Endothelial cell of umbilical vein (primary cell): ENCODE measurements around the gene CARHSP1. TPM values are rescaled to one million over a fixed set of nuclear protein-coding genes. Genes with fewer than 3 reads are reported as not detected.

Source experiments
- BruUV-seq: library from RNA; stranded (reverse); fragments of 400-500 nt; replicated peaks from 2 replicates; lab custom pipeline; 2021; lab: Mats Ljungman, UMichigan
- CTCF ChIA-PET: fragments of 300-600, 350-600 bp; sonication (Branson Sonifier 250); formaldehyde crosslinking; loops from one replicate; lab custom pipeline; 2021; ENCODE audit warnings: antibody characterized with exemption, inconsistent platforms; lab: Charles Lee
- POLR2A ChIA-PET: fragments of 300-600, 350-600 bp; sonication (Branson Sonifier 250); formaldehyde crosslinking; loops from one replicate; lab custom pipeline; 2021; ENCODE audit warnings: antibody characterized with exemption, inconsistent platforms; lab: Charles Lee
- DNase-seq: peaks from one replicate; pipeline ENCODE4 v3.0.0-alpha.2; 2011; ENCODE audit warnings: low read depth, low spot score
- FAIRE-seq: peaks from 2 replicates; lab custom pipeline; 2011; peaks lifted over from hg19 to GRCh38; lab: Jason Lieb, UNC
- H2AFZ ChIP-seq: 2 replicates; pipeline ENCODE4 v1.6.0; 2012; ENCODE audit warnings: low read depth, low read length, control low read depth, inconsistent platforms
- H3K27ac ChIP-seq: 2 replicates; pipeline ENCODE4 v1.5.1; 2011; ENCODE audit warnings: low read depth, mild to moderate bottlenecking, control low read depth, low read length, moderate library complexity; ENCODE audit not compliant: insufficient read depth
- H3K27me3 ChIP-seq, 2 experiments: 2 replicates each; pipeline versions ENCODE4 v1.6.0 to v1.6.1; 2011; ENCODE audit warnings: low read length in 2 of 2, mixed read lengths in 1 of 2; ENCODE audit not compliant: control insufficient read depth in 2 of 2, insufficient read depth in 2 of 2
- H3K36me3 ChIP-seq, 2 experiments: 2 replicates in 1 of 2; 3 replicates in 1 of 2; pipeline ENCODE4 v1.5.1; 2011; ENCODE audit warnings: low read length in 2 of 2, mild to moderate bottlenecking in 1 of 2, moderate library complexity in 1 of 2; ENCODE audit not compliant: control insufficient read depth in 2 of 2, insufficient read depth in 2 of 2; ENCODE audit errors: extremely low read depth in 1 of 2
- H3K4me1 ChIP-seq: 3 replicates; pipeline ENCODE4 v1.5.1; 2011; ENCODE audit warnings: mild to moderate bottlenecking, low read length; ENCODE audit not compliant: control insufficient read depth, insufficient read depth; ENCODE audit errors: extremely low read depth
- H3K4me2 ChIP-seq: 2 replicates; pipeline ENCODE4 v1.6.1; 2011; ENCODE audit warnings: low read length, control low read depth, mixed read lengths; ENCODE audit not compliant: insufficient read depth
- H3K4me3 ChIP-seq, 3 experiments: fragments of 200-600 bp in 1 of 3; sonication (generic), shearing (Covaris generic) in 1 of 3; replicated peaks in 1 of 3; 2 replicates each; pipeline ENCODE4 v1.5.1; 2011 to 2016; ENCODE audit warnings: control low read depth in 3 of 3, low read length in 3 of 3, mild to moderate bottlenecking in 2 of 3, inconsistent platforms in 1 of 3, low read depth in 1 of 3, moderate library complexity in 1 of 3; ENCODE audit not compliant: insufficient read depth in 1 of 3
- H3K79me2 ChIP-seq: 2 replicates; pipeline ENCODE4 v1.6.0; 2012; ENCODE audit warnings: low read length, inconsistent platforms; ENCODE audit not compliant: control insufficient read depth, insufficient read depth
- H3K9ac ChIP-seq: replicated peaks from 2 replicates; pipeline ENCODE3; 2011; ENCODE audit warnings: low read length, control low read depth; ENCODE audit not compliant: insufficient read depth; ENCODE audit errors: extremely low read depth
- H3K9me1 ChIP-seq: replicated peaks from 3 replicates; pipeline ENCODE4 v1.6.0; 2011; ENCODE audit warnings: mild to moderate bottlenecking, low read length; ENCODE audit not compliant: control insufficient read depth, insufficient read depth; ENCODE audit errors: extremely low read depth
- H3K9me3 ChIP-seq: replicated peaks from 2 replicates; pipeline ENCODE4 v1.5.1; 2012; ENCODE audit warnings: low read length, inconsistent platforms; ENCODE audit not compliant: control insufficient read depth, insufficient read depth
- H4K20me1 ChIP-seq: replicated peaks from 2 replicates; pipeline ENCODE3; 2011; ENCODE audit warnings: mild to moderate bottlenecking, low read length; ENCODE audit not compliant: control insufficient read depth, insufficient read depth; ENCODE audit errors: extremely low read depth
- CTCF ChIP-seq, 2 donors: IDR thresholded peaks; 1 replicate in 1 of 2; 2 replicates in 1 of 2; pipeline ENCODE4 v1.5.1; 2011; ENCODE audit warnings: low read length in 2 of 2, mild to moderate bottlenecking in 2 of 2, moderate library complexity in 2 of 2, control low read depth in 1 of 2, inconsistent platforms in 1 of 2, low read depth in 1 of 2; ENCODE audit not compliant: insufficient read depth in 1 of 2; ENCODE audit errors: extremely low read depth in 1 of 2
- EZH2 ChIP-seq: IDR thresholded peaks from 2 replicates; pipeline ENCODE4 v1.6.1; 2012; ENCODE audit warnings: borderline replicate concordance, low read depth, mild to moderate bottlenecking, moderate library complexity, low read length, inconsistent platforms; ENCODE audit not compliant: severe bottlenecking
- FOS ChIP-seq: IDR thresholded peaks from 2 replicates; pipeline ENCODE4 v1.6.1; 2011; ENCODE audit warnings: mild to moderate bottlenecking, low read length, moderate library complexity, borderline replicate concordance; ENCODE audit not compliant: insufficient read depth
- GATA2 ChIP-seq: IDR thresholded peaks from 2 replicates; pipeline ENCODE4 v1.7.0; 2011; ENCODE audit warnings: low read depth, mild to moderate bottlenecking, moderate library complexity, mixed read lengths, low read length; ENCODE audit not compliant: insufficient read length, insufficient read depth
- JUN ChIP-seq: IDR thresholded peaks from 2 replicates; pipeline ENCODE4 v1.6.1; 2011; ENCODE audit warnings: borderline replicate concordance, low read depth; ENCODE audit not compliant: insufficient read length, insufficient read depth
- MAX ChIP-seq: IDR thresholded peaks from 2 replicates; pipeline ENCODE4 v1.6.1; 2011; ENCODE audit not compliant: insufficient read depth, insufficient read length
- MYC ChIP-seq: IDR thresholded peaks from one replicate; pipeline ENCODE4 v1.6.1; 2011; ENCODE audit warnings: mild to moderate bottlenecking, low read depth, low read length
- POLR2AphosphoS5 ChIP-seq: IDR thresholded peaks from 2 replicates; pipeline ENCODE4 v1.6.1; 2012; ENCODE audit warnings: low read depth, mild to moderate bottlenecking, control low read depth, low read length, moderate library complexity; ENCODE audit not compliant: insufficient read depth
- dilution Hi-C: fragments of 300-500 bp; cut with MboI; formaldehyde crosslinking; loops from one replicate; pipeline ENCODE4 v1.15.0; 2019; ENCODE audit warnings: low sequenced_read_pairs; ENCODE audit not compliant: extremely low pct_ligation_motif_present
- intact Hi-C: fragments of 100-400 bp; cut with micrococcal nuclease; formaldehyde crosslinking; loops from one replicate; pipeline ENCODE4 v1.10.0; 2022
- polyA plus RNA-seq, 4 experiments: library from polyadenylated mRNA; depleted of rRNA in 3 of 4; stranded (reverse) in 3 of 4; unstranded in 1 of 4; fragments of >200 nt; gene quantifications; 2 replicates each; pipeline versions ENCODE4 v1.2.1 to v1.2.3, GENCODE V29; 2011 to 2012; ENCODE audit warnings: missing spikeins in 1 of 4
- total RNA-seq: library from RNA; stranded (reverse); gene quantifications from 2 replicates; pipeline ENCODE4 v1.2.3, GENCODE V29; 2021

The CARHSP1 gene
- total and polyA plus RNA-seq, 2 donors (not counting 3 experiments of a cell fraction or from before 2014, with no cell fraction given) = 64.9 to 72.5 TPM

GRCh38 chr16:8816967-8817655, 51.7 kb downstream of the CARHSP1 start:
- TF ChIP-seq CTCF (IDR thresholded peaks at IDR 0.05; ENCODE audit: extremely low read depth in 1 of 2, insufficient read depth in 1 of 2, low read depth in 1 of 2, low read length in 2 of 2) (no peak), EZH2 (no peak), MAX (no peak), GATA2 (no peak), JUN (no peak), MYC (no peak), FOS (no peak), POLR2AphosphoS5 (no peak)
- no peak overlapping the region for H3K4me2 ChIP-seq
- DNase-seq (no peak), FAIRE-seq (no peak)
- intact Hi-C loops (no loop called here), dilution Hi-C loops (no loop called here)
- no peak overlapping the region for H3K9ac ChIP-seq
- H3K4me1 ChIP-seq = no peaks in the 10 kb centered on the region
- CTCF ChIA-PET = interaction anchor here (1.1 to 1.6 kb wide), 3 partner anchors 12 to 63 kb away, joined by 3 to 10 read pairs (median 6); no protein-coding TSS in a partner anchor
- H3K27ac ChIP-seq = no peak overlapping the region
- H3K36me3 ChIP-seq = peaks cover 35 to 43% of the 10 kb centered on the region in 2 experiments
- H3K9me1 ChIP-seq = no peaks in the 10 kb centered on the region
- H3K79me2 ChIP-seq = peaks cover 4% of the 10 kb centered on the region
- H3K9me3 ChIP-seq = no peaks in the 10 kb centered on the region
- no peaks in the 10 kb centered on the region for H4K20me1 ChIP-seq
- BruUV-seq = no TSS peak
- H3K27me3 ChIP-seq = no peaks in the 10 kb centered on the region
- no peak overlapping the region for H3K4me3 ChIP-seq
- POLR2A ChIA-PET = no interaction called here
- H2AFZ ChIP-seq = no peak overlapping the region
